HK-2 (cell line): ENCODE results near the gene KRT26.
"Not testable (repeated sequence)": the region's sequence is repeated elsewhere in the genome, so short reads cannot be mapped to it uniquely, and the experiment has no call there.

Source experiments
- DNase-seq: peaks from one replicate; pipeline ENCODE4 v3.0.0-alpha.2; 2018; ENCODE audit not compliant: unreplicated experiment

The KRT26 gene, protein sequence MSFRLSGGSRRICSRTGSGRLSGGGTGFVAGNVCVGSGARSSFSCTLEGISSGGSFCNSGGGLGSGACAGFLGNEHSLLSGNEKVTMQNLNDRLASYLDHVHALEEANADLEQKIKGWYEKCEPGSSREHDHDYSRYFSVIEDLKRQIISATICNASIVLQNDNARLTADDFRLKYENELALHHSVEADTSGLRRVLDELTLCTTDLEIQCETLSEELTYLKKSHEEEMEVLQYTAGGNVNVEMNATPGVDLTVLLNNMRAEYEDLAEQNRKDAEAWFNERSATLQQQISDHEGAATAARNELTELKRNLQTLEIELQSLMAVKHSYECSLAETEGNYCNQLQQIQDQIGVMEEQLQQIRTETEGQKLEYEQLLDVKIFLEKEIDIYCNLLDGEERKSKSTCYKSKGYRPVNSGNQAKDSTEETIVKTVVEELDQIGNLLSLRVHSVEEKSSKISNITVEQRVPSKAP

DNA sequence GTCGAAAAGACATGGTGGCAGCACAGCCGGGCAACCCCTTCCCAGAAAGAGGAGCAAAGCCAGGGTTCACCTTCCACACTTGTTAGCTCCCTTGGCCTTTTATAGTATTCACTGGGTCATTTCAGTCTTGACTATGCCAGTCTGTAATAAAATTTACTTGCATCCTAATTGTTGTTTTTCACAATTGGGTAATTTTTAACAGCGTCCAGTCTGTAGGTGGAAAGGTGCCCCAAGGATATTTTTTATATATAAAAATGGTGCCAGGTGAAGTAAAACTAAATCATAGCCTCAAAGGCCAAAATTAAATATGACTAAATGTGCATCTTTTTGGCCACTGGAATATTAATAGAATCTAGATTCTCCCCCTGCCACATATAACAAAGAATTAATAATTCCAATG lies at the start of gene KRT26:
Gene KRT26, minus strand, starts transcription at position 101 of the 400 bp plus-strand sequence. Its CDS starts 88 bp downstream, at position 13.
- no peak for DNase-seq

DNA sequence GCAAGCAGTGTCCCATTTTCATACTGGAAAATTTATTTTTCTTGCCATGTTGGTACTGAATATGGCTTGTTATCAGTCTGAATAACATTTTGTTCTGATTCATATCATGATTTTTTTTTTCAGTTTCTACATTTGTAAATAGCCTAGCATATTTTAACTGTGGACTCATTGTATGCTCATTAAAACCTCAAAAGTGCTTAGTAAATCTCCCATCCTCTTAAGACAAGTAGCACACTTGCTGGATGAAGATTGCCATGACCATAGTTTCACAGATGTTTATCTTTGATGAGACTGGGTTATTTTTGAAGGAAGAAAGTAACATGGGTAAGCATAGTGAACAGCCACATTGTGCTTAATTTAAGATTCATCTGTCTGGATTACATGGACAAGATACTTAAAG lies 49.5 kb upstream of the KRT26 start:
- DNase-seq, result no peak

DNA sequence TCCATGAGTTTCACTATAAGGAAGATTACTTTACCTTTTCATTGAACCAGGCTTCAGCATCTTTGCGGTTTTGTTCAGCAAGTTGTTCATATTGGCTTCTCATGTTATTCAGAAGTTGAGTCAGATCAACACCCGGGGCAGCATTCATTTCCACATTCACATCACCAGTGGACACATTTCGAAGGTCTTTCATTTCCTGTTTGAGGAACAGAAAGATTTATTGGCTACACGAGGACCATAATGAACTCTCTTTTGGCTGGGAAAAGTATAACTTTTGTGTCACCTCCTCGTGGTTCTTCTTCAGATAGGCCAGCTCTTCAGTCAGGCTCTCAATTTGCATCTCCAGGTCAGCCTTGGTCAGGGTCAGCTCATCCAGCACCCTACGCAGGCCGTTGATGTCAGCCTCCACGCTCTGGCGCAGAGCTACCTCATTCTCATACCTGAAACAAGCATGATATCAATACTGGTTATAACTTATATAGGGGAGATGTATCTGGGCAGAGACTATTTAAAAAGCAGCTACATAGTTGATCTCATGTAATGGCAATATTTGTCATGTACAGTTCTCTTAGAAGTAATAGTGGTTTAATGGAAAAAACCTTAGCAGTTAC lies 48.3 kb upstream of the KRT26 start:
- no peak for DNase-seq

DNA sequence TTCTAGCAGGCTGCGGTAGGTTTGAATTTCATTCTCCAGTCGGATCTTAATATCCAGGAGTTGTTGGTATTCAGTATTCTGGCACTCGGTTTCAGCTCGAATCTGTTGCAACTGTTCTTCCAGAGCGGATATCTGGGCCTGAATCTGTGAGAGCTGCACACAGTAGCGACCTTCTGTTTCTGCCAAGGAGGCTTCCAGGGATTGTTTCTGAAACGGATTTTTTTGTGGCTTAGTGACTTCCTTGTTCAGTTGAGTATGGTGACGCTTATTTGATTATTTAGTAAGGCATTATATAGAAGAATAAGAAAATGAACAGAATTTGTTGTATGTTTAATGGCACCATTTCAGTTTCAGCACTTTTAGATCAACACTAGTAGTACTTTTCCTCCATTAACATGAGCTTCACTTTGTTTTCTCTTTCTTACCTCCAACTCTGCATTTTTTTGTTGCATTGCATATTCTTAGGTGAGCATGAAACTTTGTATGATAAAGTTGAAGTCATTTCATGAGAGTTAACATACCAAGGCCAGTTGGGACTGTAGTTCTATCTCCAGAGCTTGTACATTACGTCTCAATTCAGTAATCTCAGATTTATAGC lies 47.6 kb upstream of the KRT26 start:
- DNase-seq, result no peak

DNA sequence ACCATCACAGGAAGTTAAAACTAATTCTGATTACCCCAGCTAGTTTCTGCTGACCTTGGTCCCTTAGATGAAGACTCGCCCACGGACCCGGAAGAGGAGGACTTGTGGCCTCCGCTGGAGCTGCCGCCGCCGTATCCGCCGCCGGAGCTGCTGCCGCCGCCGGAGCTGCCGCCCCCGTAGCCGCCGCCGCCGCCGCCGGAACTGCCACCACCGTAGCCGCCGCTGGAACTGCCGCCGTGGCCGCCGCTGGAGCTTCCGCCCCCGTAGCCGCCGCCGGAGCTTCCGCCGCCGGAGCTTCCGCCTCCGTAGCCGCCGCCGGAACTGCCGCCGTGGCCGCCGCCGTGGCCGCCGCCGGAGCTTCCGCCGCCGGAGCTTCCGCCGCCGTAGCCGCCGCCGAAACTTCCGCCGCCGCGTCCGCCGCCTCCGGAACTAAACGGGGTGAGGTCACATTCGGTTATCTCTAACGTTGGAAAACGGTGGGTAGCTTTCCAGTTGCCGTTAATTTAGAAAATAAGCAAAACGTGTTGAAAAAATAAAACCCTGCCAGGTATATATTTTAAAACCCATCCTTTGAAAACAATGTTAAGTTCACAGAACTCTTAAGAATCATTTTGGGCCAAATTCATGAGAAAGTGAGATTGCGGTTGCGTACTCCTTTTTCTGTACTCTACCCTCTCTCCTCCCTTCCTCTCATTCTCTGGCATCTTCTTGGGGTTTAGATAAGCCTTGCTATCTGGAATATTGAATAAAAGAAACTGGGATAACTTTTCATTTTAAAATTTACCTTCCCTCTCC lies 46.9 kb upstream of the KRT26 start:
- peak; percentile 84 for DNase-seq

DNA sequence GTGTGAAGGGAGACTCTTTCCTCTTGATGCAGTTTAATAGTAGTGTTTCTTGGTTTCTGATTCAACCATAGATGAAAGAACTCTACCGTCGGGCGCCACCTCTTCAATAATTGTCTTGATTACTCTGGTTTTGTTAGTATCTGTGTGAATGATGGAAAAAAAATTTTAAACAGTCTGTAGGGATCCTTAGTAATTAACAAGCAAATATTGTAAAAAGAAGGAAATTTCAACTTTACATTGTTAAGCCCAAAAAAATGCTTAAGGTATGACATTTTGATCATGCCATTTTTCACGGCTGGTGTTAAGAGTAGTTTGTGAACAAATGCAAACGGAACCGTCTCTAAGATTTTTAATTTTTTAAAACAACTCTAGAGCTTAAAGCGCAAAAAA lies 46.3 kb upstream of the KRT26 start:
- DNase-seq, result no peak

DNA sequence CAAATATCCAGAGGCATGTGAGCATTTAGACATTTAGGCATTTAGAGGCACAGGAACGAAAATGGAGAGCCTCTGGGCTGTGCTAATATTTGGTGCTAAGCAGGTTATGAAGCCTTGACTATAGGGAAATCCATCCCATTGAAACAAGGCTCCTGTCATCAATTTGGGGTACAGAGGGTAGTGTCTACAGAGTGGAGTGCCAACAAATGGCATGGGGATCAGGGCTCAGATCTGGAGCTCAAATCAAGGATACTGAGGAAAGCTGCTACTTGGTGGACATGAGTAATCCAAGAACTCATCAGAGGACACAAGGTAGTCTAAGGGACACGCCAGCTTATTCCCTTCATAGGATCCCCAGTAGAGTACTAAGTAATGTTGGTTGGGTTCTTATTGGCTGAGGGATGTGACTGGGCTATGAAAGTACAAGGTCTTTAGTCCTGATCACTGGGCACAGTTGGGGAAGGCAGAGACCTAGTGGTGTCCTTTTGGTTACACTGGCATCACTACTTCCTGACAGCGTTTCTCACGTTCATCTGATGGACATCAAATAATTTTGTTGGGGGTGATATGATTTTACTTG lies 45.2 kb upstream of the KRT26 start:
- no peak for DNase-seq

DNA sequence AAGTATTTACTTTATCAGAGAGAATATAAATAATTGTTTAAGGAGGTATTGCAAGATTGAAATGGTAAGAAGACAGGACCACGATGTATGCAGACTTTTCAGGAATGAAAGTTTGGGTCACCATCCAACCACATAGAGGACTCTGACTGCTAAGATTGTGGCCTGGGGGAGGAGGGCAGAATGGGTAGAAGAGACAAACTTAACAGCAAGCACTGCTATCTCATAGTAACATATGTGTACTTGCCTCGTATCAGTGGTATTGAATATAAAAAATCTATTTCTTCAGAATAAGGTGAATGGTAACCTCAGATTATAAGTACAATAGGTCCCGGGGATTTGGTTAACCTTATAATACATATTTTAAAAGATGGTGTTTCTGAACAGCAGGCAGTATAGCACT lies 44.6 kb upstream of the KRT26 start:
- DNase-seq, result no peak

DNA sequence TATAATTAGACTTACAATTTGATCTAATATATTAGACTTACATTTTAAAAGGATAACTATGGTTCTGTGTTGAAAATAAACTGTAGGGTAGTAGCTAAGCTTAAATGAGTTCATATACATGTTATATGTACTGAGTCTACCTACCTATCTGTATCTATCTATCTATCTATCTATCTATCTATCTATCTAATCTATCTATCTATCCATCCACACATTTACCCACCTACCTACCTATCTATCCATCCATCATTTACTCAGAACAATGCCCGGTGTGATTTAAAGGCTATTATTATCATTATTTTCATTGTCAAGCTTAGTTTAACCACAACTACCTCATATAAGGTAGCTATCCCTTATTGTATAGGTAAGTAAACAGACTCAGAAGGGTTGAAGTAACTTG lies 43.4 kb upstream of the KRT26 start:
- DNase-seq, result no peak

DNA sequence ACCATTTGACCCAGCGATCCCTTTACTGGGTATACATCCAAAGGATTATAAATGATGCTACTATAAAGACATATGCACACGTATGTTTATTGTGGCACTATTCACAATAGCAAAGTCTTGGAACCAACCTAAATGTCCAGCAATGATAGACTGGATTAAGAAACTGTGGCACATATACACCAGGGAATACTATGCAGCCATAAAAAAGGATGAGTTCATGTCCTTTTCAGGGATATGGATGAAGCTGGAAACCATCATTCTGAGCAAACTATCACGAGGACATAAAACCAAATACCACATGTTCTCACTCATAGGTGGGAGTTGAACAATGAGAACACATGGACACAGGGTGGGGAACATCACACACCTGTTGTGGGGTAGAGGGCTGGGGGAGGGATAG lies 42.7 kb upstream of the KRT26 start:
- not testable (repeated sequence) for DNase-seq

DNA sequence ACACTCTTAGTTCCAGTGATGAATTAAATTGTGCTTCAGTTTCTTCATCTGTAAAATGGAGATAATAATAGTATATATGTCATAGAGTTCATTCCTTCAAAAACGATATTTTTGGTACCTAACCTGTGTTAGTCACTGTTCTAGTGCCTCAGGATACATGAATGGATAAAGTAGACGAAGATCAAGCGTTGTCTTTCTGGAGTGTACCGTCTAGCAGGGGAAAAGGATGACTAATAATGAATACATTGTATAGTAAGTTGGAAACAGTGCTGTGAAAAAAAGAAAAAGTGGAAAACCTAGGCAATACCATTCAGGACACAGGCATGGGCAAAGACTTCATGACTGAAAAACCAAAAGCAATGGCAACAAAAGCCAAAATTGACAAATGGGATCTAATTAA lies 41.8 kb upstream of the KRT26 start:
- no peak for DNase-seq

DNA sequence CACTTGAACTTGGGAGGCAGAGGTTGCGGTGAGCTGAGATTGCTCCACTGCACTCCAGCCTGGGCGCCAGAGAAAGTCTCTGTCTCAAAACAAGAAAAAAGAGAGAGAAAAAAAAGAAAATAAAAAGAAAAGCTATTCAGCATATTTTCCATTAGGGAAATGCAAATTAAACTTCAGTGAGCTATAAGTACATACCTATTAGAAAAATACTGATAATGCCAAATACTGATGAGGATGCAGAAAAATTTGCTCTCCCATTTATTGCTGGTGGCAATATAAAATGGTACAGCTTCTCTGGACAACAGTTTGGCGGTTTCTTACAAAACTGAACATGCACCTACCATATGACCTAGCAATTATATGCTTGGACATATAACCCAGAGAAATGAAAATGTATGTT lies 40.6 kb upstream of the KRT26 start:
- no peak for DNase-seq

DNA sequence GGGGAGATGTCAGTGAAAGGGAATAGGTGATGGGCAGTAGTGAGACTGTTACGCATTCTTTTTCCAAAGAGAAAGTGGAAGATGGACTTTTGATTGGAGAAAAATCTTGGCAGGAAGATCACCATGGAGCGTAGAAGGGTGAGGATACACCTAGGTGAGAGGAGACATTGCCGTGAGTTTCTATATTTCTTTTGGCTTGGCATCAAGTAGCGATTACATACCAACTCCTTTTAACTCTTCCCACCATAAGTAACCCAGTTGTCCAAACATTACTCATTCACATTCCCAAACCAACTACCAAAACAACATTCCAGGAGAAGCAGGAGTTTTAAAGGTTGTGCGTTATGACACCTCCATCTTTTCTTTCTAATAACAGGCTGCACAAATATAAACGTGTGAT lies 38.5 kb upstream of the KRT26 start:
- no peak for DNase-seq

DNA sequence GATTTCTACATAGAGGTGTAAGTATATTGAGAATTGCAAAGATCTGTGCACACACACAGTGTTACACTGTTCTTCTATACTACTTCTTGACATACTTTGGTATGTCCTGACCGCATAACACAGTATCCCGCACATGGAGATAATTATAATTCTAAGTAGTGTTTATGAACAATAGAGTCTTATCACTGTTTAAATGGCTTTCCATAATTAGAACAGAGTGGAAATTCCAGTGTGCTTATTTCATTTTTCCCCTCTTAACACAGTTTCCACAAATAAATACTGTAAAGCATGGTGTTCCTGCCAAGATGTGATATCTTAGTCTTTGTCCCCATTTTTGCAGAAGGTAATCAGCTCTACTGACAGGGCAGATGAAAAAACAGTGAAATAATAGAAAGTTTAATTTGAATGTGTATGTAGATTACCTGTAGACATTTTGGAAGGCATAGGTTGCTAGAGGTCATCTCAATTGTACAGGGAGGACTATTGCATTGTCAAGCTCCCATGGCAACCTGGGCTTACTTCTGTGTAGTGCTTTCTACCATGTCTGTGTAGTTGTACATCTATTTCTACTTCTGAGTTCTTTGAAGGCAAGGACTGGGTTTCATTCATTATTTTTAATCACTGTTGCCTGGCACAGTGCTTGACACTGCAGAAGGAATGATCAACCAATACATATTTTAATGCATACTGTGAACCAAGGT lies 37.9 kb upstream of the KRT26 start:
- DNase-seq, result no peak

DNA sequence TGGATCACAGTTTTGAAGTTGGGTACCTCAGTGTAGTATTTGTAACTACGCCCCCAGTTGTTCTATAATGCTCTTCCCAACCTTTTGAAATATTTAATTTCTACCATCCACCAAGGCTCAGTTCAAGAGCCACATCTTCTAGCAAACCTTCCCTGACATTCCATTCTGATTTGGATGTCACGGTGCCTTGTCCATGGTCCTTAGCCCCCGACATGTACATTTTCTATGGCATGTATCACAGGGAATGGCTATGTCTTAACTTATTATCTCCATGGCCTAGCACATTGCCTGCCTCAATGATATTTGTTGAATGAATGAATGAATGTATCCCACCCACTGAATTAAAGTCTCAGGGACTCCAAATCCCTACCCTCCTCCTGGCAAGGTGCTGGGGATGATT lies 34.1 kb upstream of the KRT26 start:
- DNase-seq, result no peak

DNA sequence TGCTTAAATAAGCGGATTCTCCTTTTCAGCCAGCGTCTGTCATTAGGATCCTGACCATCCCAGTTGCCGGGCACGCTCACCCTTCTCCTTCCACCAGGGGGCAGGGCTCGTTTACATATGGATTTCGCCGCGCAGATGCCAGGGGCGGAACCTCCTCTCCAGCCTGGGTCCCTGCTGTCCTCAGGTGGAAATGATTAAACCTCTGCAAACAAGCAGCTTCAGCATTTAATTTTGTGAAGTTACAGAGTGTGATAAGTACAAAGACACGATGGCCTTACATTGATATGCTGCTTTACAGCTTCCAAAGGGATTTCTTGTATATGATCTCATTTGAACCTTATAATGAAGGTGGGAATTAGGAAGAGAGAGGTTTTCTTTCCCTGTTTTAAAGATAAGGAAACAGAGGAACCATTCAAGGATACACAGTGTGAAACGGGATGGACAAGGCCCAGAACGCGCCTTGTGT lies 31.6 kb upstream of the KRT26 start:
- peak; percentile 83 for DNase-seq

DNA sequence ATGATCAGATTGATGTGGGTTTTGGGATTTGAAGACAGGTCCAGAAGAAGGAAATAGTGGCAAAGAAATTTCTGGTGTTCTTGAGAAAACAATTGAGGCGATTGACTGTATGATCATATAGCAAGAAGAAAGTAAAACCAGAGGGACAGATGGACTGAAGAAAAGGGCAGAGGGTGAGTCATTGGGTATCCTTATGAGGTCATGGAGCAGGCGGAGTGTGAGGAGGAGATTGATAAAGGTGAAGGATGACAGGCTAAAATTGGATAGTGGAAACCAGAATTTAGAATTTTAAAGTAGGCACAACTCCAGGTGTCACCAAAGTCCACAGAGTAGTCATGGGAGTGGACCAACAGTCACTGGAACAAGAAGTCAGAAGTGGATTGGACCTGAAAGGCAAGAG lies 29.2 kb upstream of the KRT26 start:
- no peak for DNase-seq

DNA sequence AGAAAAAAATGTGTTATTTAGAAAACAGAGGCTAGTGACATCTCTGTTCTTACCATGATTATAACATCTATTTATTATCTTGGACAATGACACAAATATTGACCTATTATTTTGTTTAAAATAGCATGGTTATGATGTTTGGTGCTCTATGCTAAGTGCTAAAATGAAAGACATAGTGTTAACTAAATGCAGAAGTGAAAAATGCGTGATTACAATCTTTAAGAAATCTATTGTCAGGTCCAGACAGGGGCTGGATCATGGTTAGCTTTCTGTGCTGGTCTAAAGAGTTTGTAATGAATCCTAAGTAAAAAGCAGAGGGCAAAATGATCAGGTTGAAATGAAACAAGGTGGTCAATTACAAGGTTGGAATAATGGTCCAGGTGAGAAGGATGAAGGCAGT lies 28.4 kb upstream of the KRT26 start:
- DNase-seq, result no peak

DNA sequence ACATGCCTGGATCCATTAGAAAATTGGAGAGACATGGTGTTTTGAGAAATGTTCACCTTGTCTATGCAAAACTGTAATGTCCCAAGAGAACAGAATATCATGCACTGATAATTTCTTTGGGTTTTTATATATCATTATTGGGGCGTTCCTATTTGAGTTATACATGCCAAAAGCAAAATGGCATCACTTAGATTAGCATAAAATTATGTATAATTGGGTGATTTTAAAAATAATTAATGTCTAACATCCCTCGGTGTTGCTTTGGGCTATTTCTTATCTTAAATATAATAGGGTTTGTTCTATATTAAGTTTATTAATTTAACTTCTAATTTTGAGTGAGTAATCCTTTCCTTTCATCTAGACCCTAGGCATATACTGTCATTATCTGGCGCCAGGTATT lies 27.9 kb upstream of the KRT26 start, which contains the start of gene KRT28:
Gene KRT28, minus strand, starts transcription at position 101 of the 400 bp plus-strand sequence. Its CDS starts 66 bp downstream, at position 35.
- no peak for DNase-seq

DNA sequence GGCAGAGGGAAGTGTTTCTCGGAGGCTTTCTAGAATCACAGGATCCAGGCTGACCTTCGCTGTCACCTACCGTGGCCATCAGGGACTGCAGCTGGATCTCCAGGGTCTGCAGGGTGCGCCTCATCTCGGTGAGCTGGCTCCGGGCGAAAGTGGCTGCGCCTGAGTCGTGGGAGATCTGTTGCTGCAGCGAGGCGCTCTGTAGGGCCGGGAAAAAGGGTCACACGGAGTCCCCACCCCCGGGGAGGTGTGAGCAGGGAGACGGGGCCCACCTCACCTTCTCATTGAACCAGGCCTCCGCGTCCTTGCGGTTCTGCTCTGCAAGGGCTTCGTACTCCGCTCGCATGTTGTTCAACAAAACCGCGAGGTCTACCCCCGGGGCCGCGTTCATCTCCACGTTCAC lies 24.8 kb upstream of the KRT26 start:
- no peak for DNase-seq
